ENCODE data around the gene KAT8. TPM values are rescaled to one million over a fixed set of nuclear protein-coding genes. Genes with fewer than 3 reads are reported as not detected.

The KAT8 gene
- total RNA-seq, 2 donors from 2014 or later: 61.6 to 76.0 TPM

DNA sequence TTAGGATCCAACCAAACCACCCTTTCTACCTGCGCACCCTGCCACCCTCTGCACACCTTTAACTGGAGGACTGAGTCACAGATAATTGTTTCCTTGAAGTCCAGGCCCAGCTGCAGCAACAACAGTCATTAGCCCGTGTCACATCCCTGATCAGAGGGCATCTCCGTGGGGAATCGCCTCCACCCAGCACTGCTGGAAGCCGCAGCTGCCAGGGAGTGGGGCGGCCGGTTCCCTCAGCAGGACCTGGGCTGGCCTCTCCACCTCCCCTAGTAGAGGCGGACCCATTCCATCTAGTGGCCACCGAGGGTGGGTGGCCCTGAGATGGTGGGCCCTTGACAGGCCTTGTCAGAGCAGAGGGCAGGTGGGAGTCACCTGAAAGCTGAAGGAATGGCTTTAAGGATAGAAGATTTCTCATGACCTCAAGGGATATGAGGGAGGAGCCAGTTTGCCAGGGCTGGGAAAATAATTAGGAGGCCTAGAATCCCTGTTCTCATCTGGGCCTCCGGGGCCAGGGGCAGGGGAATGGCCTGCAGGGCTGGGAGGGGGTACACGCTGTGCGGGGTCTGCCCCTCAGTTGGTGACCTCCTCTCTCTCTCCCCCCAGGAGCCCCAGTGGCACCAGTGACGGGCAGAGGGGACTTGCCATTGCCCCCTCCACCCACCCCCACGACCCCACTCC lies 35.0 kb upstream of the KAT8 start:
- no peak for DNase-seq
- intact Hi-C loops (cut with DNase I, micrococcal nuclease): no loop called here
- peak; percentile 33 for ATAC-seq

- ATAC-seq: no peak
- intact Hi-C loops (cut with DNase I, micrococcal nuclease): no loop called here
- DNase-seq: no peak
These were observed 34.4 kb upstream of the KAT8 start for GRCh38 chr16:31083081-31083480.

- ATAC-seq: no peak
- intact Hi-C loops (cut with DNase I, micrococcal nuclease): no loop called here
- DNase-seq: no peak
These were observed 33.9 kb upstream of the KAT8 start for GRCh38 chr16:31083556-31083955.

- ATAC-seq (no peak), DNase-seq (no peak)
- intact Hi-C loops (cut with DNase I, micrococcal nuclease): no loop called here
These were observed 33.5 kb upstream of the KAT8 start for GRCh38 chr16:31083981-31084380.

- DNase-seq: no peak
- ATAC-seq: no peak
- intact Hi-C loops (cut with DNase I, micrococcal nuclease): no loop called here
These were observed 32.7 kb upstream of the KAT8 start for GRCh38 chr16:31084584-31085302.

DNA sequence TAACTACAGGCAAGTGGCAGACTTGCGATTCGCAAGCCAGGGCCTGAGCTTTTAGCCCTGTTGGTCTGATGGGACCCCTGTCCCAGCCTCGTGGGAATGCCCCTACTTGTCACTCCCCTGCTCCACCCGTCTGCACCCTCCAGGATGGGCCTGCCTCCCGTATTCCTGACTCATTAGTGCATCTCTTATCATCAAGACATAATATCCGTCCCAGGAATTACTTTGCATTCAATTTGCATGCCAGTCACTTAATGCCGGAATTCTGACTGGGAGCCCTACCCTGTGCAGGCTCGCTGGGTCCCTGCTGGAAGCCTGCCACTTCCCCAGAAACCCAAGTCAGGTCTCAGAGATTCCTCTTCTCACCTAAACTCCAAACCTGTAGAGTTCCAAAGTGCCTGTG lies 32.1 kb upstream of the KAT8 start:
- no peak for ATAC-seq
- intact Hi-C loops (cut with DNase I, micrococcal nuclease): no loop called here
- DNase-seq: no peak

- DNase-seq (no peak), ATAC-seq (no peak)
- intact Hi-C loops (cut with DNase I, micrococcal nuclease): no loop called here
These were observed 31.4 kb upstream of the KAT8 start for GRCh38 chr16:31085873-31086628.

DNA sequence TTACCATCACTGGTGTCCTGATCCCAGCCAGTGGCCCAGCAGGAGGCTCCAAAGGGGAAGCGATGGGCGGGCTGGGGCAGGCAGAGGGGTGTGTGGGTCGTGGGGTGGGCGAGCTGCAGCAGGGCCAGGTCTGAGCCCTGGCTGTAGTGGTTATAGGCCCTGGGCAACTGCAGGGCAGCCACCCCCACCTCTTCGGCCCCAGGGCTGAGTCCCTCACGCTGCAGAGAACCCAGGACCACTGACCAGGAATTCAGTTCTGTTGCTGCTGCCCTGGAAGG lies 30.9 kb upstream of the KAT8 start:
- ATAC-seq (no peak), DNase-seq (no peak)
- intact Hi-C loops (cut with DNase I, micrococcal nuclease): no loop called here

- DNase-seq: no peak
- intact Hi-C loops (cut with DNase I, micrococcal nuclease): no loop called here
- ATAC-seq: no peak
These were observed 30.0 kb upstream of the KAT8 start for GRCh38 chr16:31087481-31087880.

DNA sequence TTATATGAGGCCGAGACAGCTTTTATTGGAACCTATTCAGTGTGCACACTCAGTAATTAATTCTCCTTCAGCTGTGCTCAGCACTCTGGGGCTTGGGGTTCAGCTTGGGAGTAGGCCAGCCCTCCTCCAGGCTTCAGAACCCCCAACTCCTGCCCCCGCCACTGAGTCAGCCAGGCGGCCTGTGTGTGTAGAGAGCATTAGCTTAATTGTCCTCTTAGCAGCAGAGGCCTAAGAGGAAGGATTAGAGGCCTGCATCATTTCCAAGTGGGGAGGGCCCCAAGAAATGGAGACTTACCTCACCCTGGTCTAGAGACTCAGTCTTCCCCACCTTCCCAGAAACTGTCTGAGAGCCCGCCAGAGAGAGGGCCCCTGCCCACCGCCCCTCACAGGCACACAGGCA lies 29.5 kb upstream of the KAT8 start:
- intact Hi-C loops (cut with DNase I, micrococcal nuclease): no loop called here
- DNase-seq (no peak), ATAC-seq (no peak)

GRCh38 chr16:31088459-31089183 lies 28.8 kb upstream of the KAT8 start, which contains the start of gene PRSS53:
TSS of gene PRSS53 (minus strand) at chr16:31088943. CDS start at chr16:31088809, 134 bp downstream.
- intact Hi-C loops (cut with DNase I, micrococcal nuclease): no loop called here
- ATAC-seq: no peak
- no peak for DNase-seq

- intact Hi-C loops (cut with DNase I, micrococcal nuclease): no loop called here
These were observed 28.3 kb upstream of the KAT8 start for GRCh38 chr16:31089199-31089598.

DNA sequence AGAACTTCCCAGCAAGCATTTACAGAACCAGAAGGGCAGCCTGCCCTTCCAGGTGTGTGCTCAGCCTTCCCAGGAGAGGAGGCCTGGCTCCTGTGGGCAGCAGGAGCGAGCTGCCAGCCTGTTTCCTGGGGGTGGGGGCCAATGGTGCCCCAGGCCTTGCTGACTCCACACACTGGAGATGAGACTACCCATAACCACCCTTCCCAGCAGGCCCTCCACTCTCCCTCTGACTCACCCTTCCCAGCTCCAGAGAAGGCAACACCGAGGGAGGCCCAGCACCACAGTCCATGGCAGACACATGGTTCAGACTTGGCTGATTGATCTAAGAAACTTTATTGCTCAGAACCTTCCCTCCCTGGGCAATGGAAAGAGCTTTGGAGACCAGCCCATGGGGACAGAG lies 26.9 kb upstream of the KAT8 start:
- ATAC-seq (no peak), DNase-seq (no peak)
- intact Hi-C loops (cut with DNase I, micrococcal nuclease): no loop called here

More at GRCh38 chr16:31089199-31089598, 28.3 kb upstream of the KAT8 start:
- ATAC-seq (no peak), DNase-seq (no peak)

DNA sequence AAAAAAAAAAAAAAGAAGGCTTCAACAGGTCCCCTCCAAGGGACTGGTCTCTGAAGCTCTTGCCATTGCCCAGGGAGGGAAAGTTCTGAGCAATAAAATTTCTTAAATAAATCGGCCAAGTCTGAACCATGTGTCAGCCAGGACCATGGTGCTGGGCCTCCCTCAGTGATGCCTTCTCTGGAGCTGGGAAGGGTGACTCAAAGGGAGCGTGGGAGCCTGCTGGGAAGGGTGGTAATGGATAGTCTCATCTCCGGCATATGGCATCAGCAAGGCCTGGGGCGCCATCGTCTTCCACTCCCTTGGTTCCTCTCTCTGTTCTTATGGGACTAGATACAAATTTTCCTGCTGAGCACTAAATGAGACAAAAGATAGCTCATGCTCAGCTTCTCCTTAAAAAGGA lies 25.1 kb upstream of the KAT8 start:
- intact Hi-C loops (cut with DNase I, micrococcal nuclease): no loop called here
- ATAC-seq: no peak
- DNase-seq: no peak

GRCh38 chr16:31093132-31093703 lies 24.2 kb upstream of the KAT8 start:
- no peak for DNase-seq
- no peak for ATAC-seq

DNA sequence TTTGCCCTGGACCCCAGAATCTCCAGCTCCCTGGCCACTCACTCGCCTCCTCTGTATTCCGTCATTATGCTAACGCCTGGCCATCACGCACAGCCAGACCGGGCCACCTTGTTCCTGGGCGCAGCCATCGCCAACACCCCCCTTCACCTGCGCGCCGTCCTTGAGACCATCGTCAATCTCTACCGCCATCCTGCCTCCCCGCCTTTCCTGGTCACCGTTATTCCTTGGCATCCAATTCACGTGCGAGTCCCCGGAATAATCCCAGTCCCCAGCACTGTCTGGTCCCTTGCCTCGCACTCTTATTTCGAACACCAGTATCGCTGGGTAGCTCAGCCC lies 23.4 kb upstream of the KAT8 start:
- DNase-seq (no peak), ATAC-seq (peak; percentile 10)
- intact Hi-C loops (cut with DNase I, micrococcal nuclease): no loop called here

More at GRCh38 chr16:31093132-31093703, 24.2 kb upstream of the KAT8 start:
- intact Hi-C loops (cut with DNase I, micrococcal nuclease): no loop called here

- intact Hi-C loops (cut with DNase I, micrococcal nuclease): no loop called here
- DNase-seq: peak; percentile 94 to 96
- ATAC-seq: peak; percentile 92
These were observed 22.9 kb upstream of the KAT8 start, which contains the start of gene VKORC1 for GRCh38 chr16:31094424-31095120. TSS of gene VKORC1 (minus strand) at chr16:31094797. CDS start at chr16:31094729, 68 bp downstream.

DNA sequence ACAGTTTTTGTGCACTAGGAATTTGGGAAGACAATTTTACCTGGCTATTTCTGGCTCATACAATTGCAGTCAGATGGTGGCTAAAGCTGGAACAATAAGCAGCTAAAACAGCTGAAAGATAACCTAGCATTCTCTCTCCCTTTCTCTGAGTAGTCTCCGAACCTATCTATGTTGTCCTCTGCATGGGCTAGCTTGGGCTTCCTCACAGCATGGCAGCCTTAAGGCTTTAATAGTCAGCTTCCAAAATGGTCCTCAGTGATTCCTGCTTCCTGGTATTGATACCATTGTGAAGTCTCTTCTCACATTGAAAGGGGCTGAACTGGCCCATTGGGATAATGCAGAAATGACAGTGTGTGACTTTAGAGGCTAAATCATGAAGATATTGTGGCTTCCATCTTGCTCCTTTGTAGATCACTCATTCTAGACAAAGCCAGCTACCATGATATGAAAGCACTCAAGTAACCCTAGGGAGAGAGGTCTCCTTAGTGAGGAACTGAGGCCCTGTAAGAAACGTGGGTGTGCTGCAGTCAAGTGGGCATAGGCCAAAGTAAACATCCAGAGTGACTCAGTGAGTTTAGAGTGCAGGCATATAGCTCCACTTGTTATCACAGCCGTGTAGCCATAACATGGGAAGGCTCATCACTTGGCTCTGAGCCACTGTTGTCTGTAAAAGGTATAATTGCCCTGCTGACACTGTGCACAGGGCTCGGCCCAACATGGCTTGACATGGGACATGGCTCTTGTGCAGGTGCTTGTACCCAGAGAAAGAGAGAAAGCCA lies 17.4 kb upstream of the KAT8 start:
- DNase-seq: no peak
- intact Hi-C loops (cut with DNase I, micrococcal nuclease): no loop called here
- ATAC-seq: no peak
